HEK293T (cell line): ENCODE results near the gene ALG6.

Experiments
- BHLHE40 ChIP-seq: fragments of 450-650 bp; IDR thresholded peaks from 2 replicates; pipeline ENCODE4 v1.6.1; 2016; ENCODE audit warnings: mild to moderate bottlenecking, moderate library complexity, borderline replicate concordance
- CTBP1 ChIP-seq: fragments of 450-650 bp; IDR thresholded peaks from 2 replicates; pipeline ENCODE4 v1.6.1; 2016; ENCODE audit warnings: borderline replicate concordance
- ELF4 ChIP-seq: fragments of 450-650 bp; IDR thresholded peaks from 2 replicates; pipeline ENCODE4 v1.6.1; 2017; ENCODE audit warnings: antibody characterized with exemption
- FOXA1 ChIP-seq: fragments of 450-650 bp; IDR thresholded peaks from 2 replicates; pipeline ENCODE4 v1.6.1; 2016; ENCODE audit warnings: mild to moderate bottlenecking
- FOXK2 ChIP-seq: fragments of 450-650 bp; IDR thresholded peaks from 2 replicates; pipeline ENCODE4 v1.6.1; 2016; ENCODE audit warnings: mild to moderate bottlenecking
- FOXM1 ChIP-seq: fragments of 450-650 bp; IDR thresholded peaks from 2 replicates; pipeline ENCODE4 v1.6.1; 2017; ENCODE audit warnings: mild to moderate bottlenecking, borderline replicate concordance
- PKNOX1 ChIP-seq: fragments of 450-650 bp; IDR thresholded peaks from 2 replicates; pipeline ENCODE4 v1.6.1; 2016
- TARDBP ChIP-seq: fragments of 450-650 bp; IDR thresholded peaks from 2 replicates; pipeline ENCODE4 v1.6.1; 2016

GRCh38 chr1:63466181-63466580, 98.8 kb downstream of the ALG6 start:
- TF ChIP-seq CTBP1, result no peak
- no peak for TF ChIP-seq FOXA1
- no peak for TF ChIP-seq ELF4
- TF ChIP-seq FOXK2, result no peak
- no peak for TF ChIP-seq FOXM1
- no peak for TF ChIP-seq PKNOX1
- TF ChIP-seq BHLHE40, result no peak
- TF ChIP-seq TARDBP, result no peak
